IMR-90 (cell line): ENCODE results near the gene ADAMTS17. TPM values are rescaled to one million over a fixed set of nuclear protein-coding genes. Genes with fewer than 3 reads are reported as not detected.

Source experiments
- ATAC-seq: fragments of 200-7000 bp; cut with Tn5 transposase; 2 replicates; pipeline ENCODE4 v1.9.1; 2020; ENCODE audit warnings: low read depth, mild to moderate bottlenecking, moderate library complexity
- BruUV-seq: library from RNA; stranded (reverse); fragments of 400-500 nt; replicated peaks from 2 replicates; lab custom pipeline; 2021; lab: Mats Ljungman, UMichigan
- CTCF ChIA-PET: fragments of 300-600 bp; formaldehyde crosslinking; extraction: SDS; loops from one replicate; lab custom pipeline; 2021; ENCODE audit warnings: antibody characterized with exemption; lab: Yijun Ruan, JAX
- POLR2A ChIA-PET: fragments of 300-600 bp; sonication (Branson Sonifier 250); formaldehyde crosslinking; loops from one replicate; lab custom pipeline; 2022; ENCODE audit warnings: antibody characterized with exemption; ENCODE audit not compliant: unreplicated experiment; lab: Charles Lee
- DNase-seq: peaks from one replicate; pipeline ENCODE4 v3.0.0; 2013
- H2AFZ ChIP-seq: replicated peaks from 2 replicates; pipeline ENCODE3; 2013; ENCODE audit warnings: low read length, mild to moderate bottlenecking; ENCODE audit not compliant: poor library complexity
- H2AK5ac ChIP-seq: 2 replicates; pipeline ENCODE4 v1.6.1; 2013; ENCODE audit warnings: low read depth, low read length, inconsistent platforms
- H2AK9ac ChIP-seq: replicated peaks from 2 replicates; pipeline ENCODE3; 2013; ENCODE audit warnings: mild to moderate bottlenecking, low read depth, low read length, moderate library complexity; ENCODE audit not compliant: poor library complexity
- H2BK120ac ChIP-seq: 2 replicates; pipeline ENCODE4 v1.6.1; 2013; ENCODE audit warnings: low read depth, low read length, inconsistent platforms
- H2BK15ac ChIP-seq: 3 replicates; pipeline ENCODE4 v1.6.1; 2013; ENCODE audit warnings: low read depth, low read length, inconsistent platforms
- H2BK20ac ChIP-seq: 2 replicates; pipeline ENCODE4 v1.6.1; 2013; ENCODE audit warnings: low read depth, mild to moderate bottlenecking, inconsistent platforms, low read length, moderate library complexity
- H2BK5ac ChIP-seq: 2 replicates; pipeline ENCODE4 v1.6.1; 2013; ENCODE audit warnings: mild to moderate bottlenecking, low read depth, low read length, inconsistent platforms; ENCODE audit not compliant: poor library complexity, severe bottlenecking
- H3K14ac ChIP-seq: replicated peaks from 2 replicates; pipeline ENCODE4 v1.6.1; 2013; ENCODE audit warnings: low read depth, low read length, inconsistent platforms
- H3K18ac ChIP-seq: 2 replicates; pipeline ENCODE4 v1.6.1; 2013; ENCODE audit warnings: low read depth, low read length, control low read depth
- H3K23ac ChIP-seq: 2 replicates; pipeline ENCODE4 v1.6.1; 2013; ENCODE audit warnings: low read depth, low read length, inconsistent platforms
- H3K27ac ChIP-seq: 2 replicates; pipeline ENCODE4 v1.5.1; 2013; ENCODE audit warnings: mild to moderate bottlenecking, control low read depth, low read length; ENCODE audit not compliant: insufficient read depth
- H3K27me3 ChIP-seq: 2 replicates; pipeline ENCODE4 v1.6.1; 2013; ENCODE audit warnings: low read length; ENCODE audit not compliant: control insufficient read depth, insufficient read depth
- H3K36me3 ChIP-seq: 2 replicates; pipeline ENCODE4 v1.6.1; 2013; ENCODE audit warnings: low read length, mixed read lengths; ENCODE audit not compliant: control insufficient read depth, insufficient read depth
- H3K4ac ChIP-seq: 2 replicates; pipeline ENCODE4 v1.6.1; 2013; ENCODE audit warnings: low read depth, low read length, inconsistent platforms
- H3K4me1 ChIP-seq: 2 replicates; pipeline ENCODE4 v1.6.1; 2013; ENCODE audit warnings: low read length, mixed read lengths; ENCODE audit not compliant: control insufficient read depth, insufficient read depth
- H3K4me2 ChIP-seq: 2 replicates; pipeline ENCODE4 v1.6.1; 2013; ENCODE audit warnings: low read depth, mild to moderate bottlenecking, control low read depth, low read length, moderate library complexity
- H3K4me3 ChIP-seq: 2 replicates; pipeline ENCODE4 v1.5.1; 2013; ENCODE audit warnings: low read depth, mild to moderate bottlenecking, control low read depth, low read length, moderate library complexity; ENCODE audit not compliant: insufficient read depth
- H3K56ac ChIP-seq: 2 replicates; pipeline ENCODE4 v1.6.1; 2013; ENCODE audit warnings: low read length, inconsistent platforms; ENCODE audit not compliant: insufficient read depth; ENCODE audit errors: extremely low read depth
- H3K79me1 ChIP-seq, 2 experiments: 2 replicates each; pipeline ENCODE4 v1.6.1; 2013; ENCODE audit warnings: low read length in 2 of 2, inconsistent platforms in 1 of 2, low read depth in 1 of 2
- H3K9ac ChIP-seq: 2 replicates; pipeline ENCODE4 v1.6.1; 2013; ENCODE audit warnings: low read depth, low read length, control low read depth
- H3K9me1 ChIP-seq: 2 replicates; pipeline ENCODE4 v1.6.1; 2013; ENCODE audit warnings: low read length, inconsistent platforms; ENCODE audit not compliant: insufficient read depth
- H3K9me3 ChIP-seq: 2 replicates; pipeline ENCODE4 v1.6.1; 2013; ENCODE audit warnings: low read length; ENCODE audit not compliant: control insufficient read depth, insufficient read depth
- H4K20me1 ChIP-seq: 2 replicates; pipeline ENCODE4 v1.6.1; 2013; ENCODE audit warnings: low read length, inconsistent platforms; ENCODE audit not compliant: insufficient read depth
- H4K5ac ChIP-seq: 2 replicates; pipeline ENCODE4 v1.6.1; 2013; ENCODE audit warnings: mild to moderate bottlenecking, low read depth, low read length, control low read depth
- H4K8ac ChIP-seq, 2 experiments: 2 replicates each; pipeline ENCODE4 v1.6.1; 2013; ENCODE audit warnings: low read depth in 2 of 2, low read length in 2 of 2, control low read depth in 1 of 2, inconsistent platforms in 1 of 2
- H4K91ac ChIP-seq: 2 replicates; pipeline ENCODE4 v1.6.1; 2013; ENCODE audit warnings: low read depth, low read length, inconsistent platforms; ENCODE audit not compliant: insufficient read depth
- CEBPB ChIP-seq: IDR thresholded peaks from 2 replicates; pipeline ENCODE4 v1.6.1; 2012; ENCODE audit warnings: low read depth, low read length, improper control_type of control experiment
- CHD1 ChIP-seq: IDR thresholded peaks from 2 replicates; pipeline ENCODE4 v1.6.1; 2012; ENCODE audit warnings: low read depth, low read length, improper control_type of control experiment
- CTCF ChIP-seq: conservative IDR thresholded peaks from 2 replicates; pipeline ENCODE4 v1.5.1; 2012; ENCODE audit warnings: mild to moderate bottlenecking, low read depth, low read length, improper control_type of control experiment
- ELK1 ChIP-seq: fragments of 150-350 bp; IDR thresholded peaks from 2 replicates; pipeline ENCODE4 v1.6.1; 2016; ENCODE audit warnings: low read depth, mild to moderate bottlenecking, low read length, moderate library complexity, borderline replicate concordance
- MAFK ChIP-seq: IDR thresholded peaks from 2 replicates; pipeline ENCODE4 v1.6.1; 2012; ENCODE audit warnings: low read depth, low read length, improper control_type of control experiment
- MAZ ChIP-seq: IDR thresholded peaks from 2 replicates; pipeline ENCODE4 v1.6.1; 2012; ENCODE audit warnings: low read depth, mild to moderate bottlenecking, low read length, improper control_type of control experiment, moderate library complexity, borderline replicate concordance
- MXI1 ChIP-seq: IDR thresholded peaks from 2 replicates; pipeline ENCODE4 v1.6.1; 2012; ENCODE audit warnings: low read depth, mild to moderate bottlenecking, low read length, moderate library complexity, borderline replicate concordance
- NFE2L2 ChIP-seq: fragments of 150-350 bp; IDR thresholded peaks from 2 replicates; pipeline ENCODE4 v1.6.1; 2016; ENCODE audit warnings: low read depth, mild to moderate bottlenecking, low read length
- RAD21 ChIP-seq: IDR thresholded peaks from 2 replicates; pipeline ENCODE4 v1.6.1; 2012; ENCODE audit warnings: low read length, improper control_type of control experiment
- RCOR1 ChIP-seq: IDR thresholded peaks from 2 replicates; pipeline ENCODE4 v1.6.1; 2012; ENCODE audit warnings: mild to moderate bottlenecking, low read length, improper control_type of control experiment; ENCODE audit not compliant: insufficient replicate concordance
- SMC3 ChIP-seq: fragments of 150-350 bp; IDR thresholded peaks from 2 replicates; pipeline ENCODE4 v1.6.1; 2016; ENCODE audit warnings: low read depth, mild to moderate bottlenecking, antibody characterized with exemption, low read length, moderate library complexity
- USF2 ChIP-seq: fragments of 150-350 bp; IDR thresholded peaks from 2 replicates; pipeline ENCODE4 v1.6.1; 2017; ENCODE audit warnings: mild to moderate bottlenecking, antibody characterized with exemption, low read length, low read depth
- WGBS, 2 experiments: methylation state at CpG; one replicate each; pipeline versions ENCODE4 v1.1.5 to v1.1.7; 2013; ENCODE audit warnings: missing lambda C conversion rate in 2 of 2; ENCODE audit not compliant: insufficient read length in 1 of 2; ENCODE audit errors: extremely low coverage in 2 of 2; 5-methylcytosine and 5-hydroxymethylcytosine counted together
- dilution Hi-C: fragments of 300-500 bp; cut with HindIII; formaldehyde crosslinking; loops from one replicate; pipeline ENCODE4 v1.14.3; 2018; ENCODE audit warnings: low sequenced_read_pairs; ENCODE audit not compliant: unreplicated experiment
- in situ Hi-C: fragments of 300-500 bp; cut with MboI; formaldehyde crosslinking; loops from 3 replicates; pipeline ENCODE4 v1.14.3; 2019; ENCODE audit warnings: low sequenced_read_pairs, inconsistent platforms, mixed read lengths
- intact Hi-C: fragments of 100-400 bp; cut with micrococcal nuclease; formaldehyde crosslinking; loops from 2 replicates; pipeline ENCODE4 v1.10.0; 2022
- polyA plus RNA-seq, 3 experiments: library from polyadenylated mRNA; depleted of rRNA; stranded (reverse); fragments of >200 nt; gene quantifications; 2 replicates each; pipeline ENCODE4 v1.2.3, GENCODE V29; 2012; ENCODE audit warnings: low replicate concordance in 1 of 3
- total RNA-seq: library from RNA; depleted of rRNA; stranded (reverse); fragments of >200 nt; gene quantifications from 2 replicates; pipeline ENCODE4 v1.2.3, GENCODE V29; 2012

Gene ADAMTS17
- total and polyA plus RNA-seq, 2 of the 4 experiments (the other 2 are of a cell fraction), result 0.03 TPM; not detected in 1

GRCh38 chr15:100338971-100339444 lies 2.8 kb downstream of the ADAMTS17 start:
- whole genome bisulfite sequencing, 2 experiments, result no CpG with 5 or more reads among the region's 10 CpGs
- Histone ChIP-seq H3K79me1 (no peaks in the 10 kb centered on the region), H3K18ac (no peak overlapping the region), H4K5ac (no peak overlapping the region), H3K56ac (no peak overlapping the region), H3K27me3 (peaks cover 8% of the 10 kb centered on the region), H3K14ac (no peak overlapping the region), H4K8ac (no peak overlapping the region), H3K4me3 (no peak overlapping the region), H2BK15ac (no peak overlapping the region), H2BK20ac (no peak overlapping the region), H3K27ac (no peak overlapping the region), H2BK5ac (no peak overlapping the region), H3K23ac (no peak overlapping the region), H3K4ac (no peak overlapping the region), H2AFZ (no peak overlapping the region), H2AK5ac (no peak overlapping the region), H3K9me3 (peaks cover 3% of the 10 kb centered on the region; the same call in 1 of the 2 replicates), H3K9me1 (no peaks in the 10 kb centered on the region), H4K91ac (no peak overlapping the region), H3K4me1 (no peaks in the 10 kb centered on the region), H4K20me1 (no peaks in the 10 kb centered on the region), H3K9ac (no peak overlapping the region), H3K36me3 (no peaks in the 10 kb centered on the region), H3K4me2 (no peak overlapping the region), H2BK120ac (no peak overlapping the region), H2AK9ac (no peak overlapping the region)
- DNase-seq, result peak; percentile 24
- in situ Hi-C loops (no loop called here), intact Hi-C loops (no loop called here), dilution Hi-C loops (no loop called here)
- TF ChIP-seq CTCF (peak; percentile 32), CHD1 (no peak), RAD21 (peak; percentile 38), USF2 (no peak), ELK1 (no peak), NFE2L2 (no peak), CEBPB (no peak), MXI1 (no peak), MAFK (no peak), MAZ (no peak), RCOR1 (no peak), SMC3 (peak; percentile 28; the same call in 1 of the 2 replicates)
- ChIA-PET CTCF (interaction anchor here (1.6 kb wide), 1 partner anchor 11 kb away, joined by 8 read pairs; no protein-coding TSS in a partner anchor), POLR2A (no interaction called here)
- ATAC-seq, result no peak
- no TSS peak for BruUV-seq
